ENCODE data around the gene KRT1.

DNA sequence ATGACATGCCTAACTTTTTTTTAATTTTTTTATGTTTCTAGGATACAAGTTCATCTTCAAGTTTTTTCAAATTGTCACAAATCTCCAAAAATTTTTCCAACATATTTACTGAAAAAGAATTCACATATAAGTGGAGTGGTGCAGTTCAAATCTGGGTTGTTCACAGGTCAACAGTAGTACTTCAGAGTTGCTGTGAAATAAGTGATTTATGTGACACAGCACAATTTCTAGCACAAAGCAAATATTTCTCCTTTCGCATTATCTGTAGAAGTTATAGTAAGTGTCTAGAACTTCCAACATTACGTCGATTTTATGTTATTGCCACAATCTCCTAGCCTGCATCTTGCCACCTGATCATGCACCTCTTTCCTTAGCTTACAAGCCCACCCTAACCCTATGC lies 18.5 kb downstream of the KRT1 start:
- TF ChIP-seq CTCF (IDR thresholded peaks at IDR 0.05; ENCODE audit: poor library complexity): no peak
- TF ChIP-seq EZH2 (IDR thresholded peaks at IDR 0.05; ENCODE audit: borderline replicate concordance): no peak
- TF ChIP-seq EZH2phosphoT487 (IDR thresholded peaks at IDR 0.05; ENCODE audit: low read depth, severe bottlenecking, unreplicated experiment): no peak
